GM12801 (cell line): ENCODE results near the gene CRK.

Experiments
- CTCF ChIP-seq: IDR thresholded peaks from one replicate; pipeline ENCODE4 v1.5.1; 2011; ENCODE audit warnings: control low read depth; ENCODE audit not compliant: insufficient read length; ENCODE audit errors: extremely low read depth

Gene CRK

DNA sequence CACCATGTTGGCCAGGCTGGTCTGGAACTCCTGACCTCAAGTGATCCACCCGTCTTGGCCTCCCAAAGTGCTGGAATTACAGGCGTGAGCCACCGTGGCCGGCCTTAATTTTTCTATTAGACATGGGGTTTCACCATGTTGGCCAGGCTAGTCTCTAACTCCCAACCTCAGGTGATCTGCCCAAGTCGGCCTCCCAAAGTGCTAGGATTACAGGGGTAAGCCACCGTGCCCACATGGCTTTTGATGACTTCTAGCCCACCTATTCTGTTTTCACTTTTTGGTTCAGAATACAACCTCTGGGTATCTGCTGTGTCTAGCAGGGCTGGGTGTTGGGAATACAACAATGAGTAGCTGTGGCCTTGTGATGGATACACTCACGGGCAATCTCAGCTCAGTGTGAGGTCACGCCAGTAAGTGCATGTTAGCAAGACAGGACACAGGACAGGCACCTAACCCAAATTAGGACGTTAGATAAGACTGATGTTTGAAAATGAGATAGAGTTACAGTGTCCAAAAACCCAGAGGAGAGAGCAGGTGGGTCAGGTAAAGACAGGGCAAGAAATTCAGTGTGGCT, 41.9 kb downstream of the CRK start:
- no peak for TF ChIP-seq CTCF

GRCh38 chr17:1413281-1413791, 42.7 kb downstream of the CRK start:
- TF ChIP-seq CTCF = no peak

DNA sequence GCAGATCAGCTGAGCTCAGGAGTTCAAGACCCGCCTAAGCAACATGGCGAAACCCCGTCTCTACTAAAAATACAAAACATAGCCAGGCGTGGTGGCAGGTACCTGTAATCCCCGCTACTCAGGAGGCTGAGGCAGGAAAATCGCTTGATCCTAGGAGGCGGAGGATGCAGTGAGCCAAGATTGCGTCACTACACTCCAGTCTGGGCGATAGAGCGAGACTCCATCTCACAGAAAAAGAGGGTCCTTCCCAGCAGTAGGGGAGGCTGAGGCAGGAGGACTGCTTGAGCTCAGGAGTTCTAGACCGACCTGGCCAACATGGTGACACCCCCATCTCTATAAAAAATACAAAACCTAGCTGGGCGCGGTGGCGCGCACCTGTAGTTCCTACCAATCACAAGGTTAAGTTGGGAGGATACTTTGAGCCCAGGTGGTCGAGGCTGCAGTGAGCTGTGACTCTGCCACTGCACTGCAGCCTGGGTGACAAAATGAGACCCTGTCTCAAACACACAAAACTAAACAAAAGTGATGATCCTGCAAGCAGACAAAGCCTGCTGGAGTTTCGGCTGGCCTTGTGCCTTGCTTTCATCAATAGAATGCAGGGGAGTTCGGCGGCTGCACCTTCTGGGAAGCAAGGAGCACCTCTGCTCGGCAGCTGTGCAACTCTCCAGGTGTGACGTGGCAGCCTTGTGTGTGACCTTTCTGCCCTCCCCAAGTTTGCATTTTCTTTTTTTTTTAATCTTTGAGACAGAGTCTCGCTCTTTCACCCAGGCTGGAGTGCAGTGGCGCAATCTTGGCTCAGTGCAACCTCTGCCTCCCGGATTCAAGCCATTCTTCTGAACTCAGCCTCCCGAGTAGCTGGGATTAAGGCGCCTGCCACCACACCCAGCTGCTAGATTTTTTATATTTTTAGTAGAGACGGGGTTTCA, 43.6 kb downstream of the CRK start:
- TF ChIP-seq CTCF = no peak

GRCh38 chr17:1402262-1402586, 53.8 kb downstream of the CRK start:
- no peak for TF ChIP-seq CTCF

DNA sequence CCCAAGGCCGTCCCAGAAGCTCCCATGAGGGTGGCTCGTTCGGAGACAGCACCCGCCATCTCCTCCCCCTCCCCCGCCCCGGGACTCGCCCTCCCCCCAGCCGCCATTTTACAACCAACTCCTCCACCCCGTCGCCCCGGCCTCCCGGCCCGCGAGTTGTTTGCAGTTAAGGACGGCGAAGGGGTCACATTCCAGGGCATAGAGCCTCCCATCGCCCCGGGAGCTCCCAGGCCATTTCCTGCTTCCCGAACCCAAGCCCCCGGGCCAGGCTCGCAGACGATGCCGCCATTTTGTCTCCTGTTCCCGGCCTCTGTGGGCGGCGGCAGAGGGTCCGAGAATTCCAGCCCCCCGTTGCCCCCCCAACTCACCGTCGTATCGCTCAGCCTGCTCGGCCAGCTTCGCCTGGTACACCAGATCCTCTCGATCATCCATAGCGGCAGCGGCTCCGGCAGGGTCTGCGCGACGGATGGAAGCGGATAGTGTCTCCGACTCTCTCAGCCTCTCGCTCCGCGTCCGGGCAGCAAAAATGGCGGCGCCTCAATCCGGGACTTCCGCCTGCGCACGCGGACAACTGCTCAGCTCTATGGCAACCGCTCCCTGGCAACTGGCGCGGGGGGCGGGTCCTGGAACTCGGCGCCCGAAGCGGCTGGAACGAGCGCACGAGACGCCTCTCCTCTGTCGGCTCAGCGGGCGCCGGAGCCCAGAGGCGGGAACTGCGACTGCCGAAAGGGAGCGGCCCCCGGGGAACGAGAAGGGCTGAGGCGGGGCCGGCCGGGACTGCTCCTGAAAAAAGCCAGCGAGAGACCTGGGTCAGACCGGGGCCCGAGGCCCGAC, 56.1 kb downstream of the CRK start, which contains the start of gene YWHAE:
TSS of gene YWHAE (minus strand) at position 544 of the 834 bp plus-strand sequence. CDS start at position 432, 112 bp downstream.
- no peak for TF ChIP-seq CTCF

DNA sequence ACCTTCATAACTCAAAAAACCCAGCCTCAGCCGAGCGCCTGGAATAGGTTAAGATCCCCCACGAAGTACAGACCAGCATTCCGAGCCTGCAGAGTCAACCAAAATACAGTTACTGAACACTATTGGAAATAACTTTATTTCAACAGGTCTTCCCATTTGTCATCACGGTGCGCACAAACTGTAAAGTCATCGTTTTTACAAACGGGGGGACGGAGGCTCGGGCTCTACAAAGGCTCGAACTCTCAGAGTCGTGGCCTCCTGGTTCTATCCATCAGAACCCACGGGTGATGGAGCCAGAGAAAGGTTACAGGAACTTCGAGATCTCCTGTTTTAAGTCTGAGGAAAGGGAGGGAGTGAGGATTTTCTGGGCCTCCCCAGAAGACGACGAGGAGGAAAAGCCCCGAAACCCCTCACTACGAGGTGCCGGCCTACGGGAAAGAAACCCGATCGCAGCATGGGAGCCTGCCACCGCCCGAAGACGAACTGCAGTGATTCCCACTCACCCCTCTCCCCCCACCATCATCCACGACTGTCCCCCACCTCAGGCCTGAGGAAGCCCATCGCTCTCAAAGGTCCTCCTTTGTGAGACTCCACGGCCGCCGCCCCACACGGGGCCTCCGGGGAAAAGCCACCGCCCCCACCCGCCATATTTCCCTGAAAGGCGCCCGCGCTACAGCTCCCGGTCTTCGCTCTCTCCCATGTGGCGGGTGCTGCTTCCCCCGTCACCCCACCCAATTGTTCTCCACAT, 56.9 kb downstream of the CRK start:
- TF ChIP-seq CTCF = no peak
